Endothelial cell of umbilical vein (primary cell): ENCODE results near the gene ABCC1. TPM values are rescaled to one million over a fixed set of nuclear protein-coding genes. Genes with fewer than 3 reads are reported as not detected.

Experiments used
- BruUV-seq: library from RNA; stranded (reverse); fragments of 400-500 nt; replicated peaks from 2 replicates; lab custom pipeline; 2021; lab: Mats Ljungman, UMichigan
- CTCF ChIA-PET: fragments of 300-600, 350-600 bp; sonication (Branson Sonifier 250); formaldehyde crosslinking; loops from one replicate; lab custom pipeline; 2021; ENCODE audit warnings: antibody characterized with exemption, inconsistent platforms; lab: Charles Lee
- POLR2A ChIA-PET: fragments of 300-600, 350-600 bp; sonication (Branson Sonifier 250); formaldehyde crosslinking; loops from one replicate; lab custom pipeline; 2021; ENCODE audit warnings: antibody characterized with exemption, inconsistent platforms; lab: Charles Lee
- DNase-seq: peaks from one replicate; pipeline ENCODE4 v3.0.0-alpha.2; 2011; ENCODE audit warnings: low read depth, low spot score
- FAIRE-seq: peaks from 2 replicates; lab custom pipeline; 2011; peaks lifted over from hg19 to GRCh38; lab: Jason Lieb, UNC
- H2AFZ ChIP-seq: 2 replicates; pipeline ENCODE4 v1.6.0; 2012; ENCODE audit warnings: low read depth, low read length, control low read depth, inconsistent platforms
- H3K27ac ChIP-seq: 2 replicates; pipeline ENCODE4 v1.5.1; 2011; ENCODE audit warnings: low read depth, mild to moderate bottlenecking, control low read depth, low read length, moderate library complexity; ENCODE audit not compliant: insufficient read depth
- H3K27me3 ChIP-seq, 2 experiments: 2 replicates each; pipeline versions ENCODE4 v1.6.0 to v1.6.1; 2011; ENCODE audit warnings: low read length in 2 of 2, mixed read lengths in 1 of 2; ENCODE audit not compliant: control insufficient read depth in 2 of 2, insufficient read depth in 2 of 2
- H3K36me3 ChIP-seq, 2 experiments: 2 replicates in 1 of 2; 3 replicates in 1 of 2; pipeline ENCODE4 v1.5.1; 2011; ENCODE audit warnings: low read length in 2 of 2, mild to moderate bottlenecking in 1 of 2, moderate library complexity in 1 of 2; ENCODE audit not compliant: control insufficient read depth in 2 of 2, insufficient read depth in 2 of 2; ENCODE audit errors: extremely low read depth in 1 of 2
- H3K4me1 ChIP-seq: 3 replicates; pipeline ENCODE4 v1.5.1; 2011; ENCODE audit warnings: mild to moderate bottlenecking, low read length; ENCODE audit not compliant: control insufficient read depth, insufficient read depth; ENCODE audit errors: extremely low read depth
- H3K4me2 ChIP-seq: 2 replicates; pipeline ENCODE4 v1.6.1; 2011; ENCODE audit warnings: low read length, control low read depth, mixed read lengths; ENCODE audit not compliant: insufficient read depth
- H3K4me3 ChIP-seq, 3 experiments: fragments of 200-600 bp in 1 of 3; sonication (generic), shearing (Covaris generic) in 1 of 3; replicated peaks in 1 of 3; 2 replicates each; pipeline ENCODE4 v1.5.1; 2011 to 2016; ENCODE audit warnings: control low read depth in 3 of 3, low read length in 3 of 3, mild to moderate bottlenecking in 2 of 3, inconsistent platforms in 1 of 3, low read depth in 1 of 3, moderate library complexity in 1 of 3; ENCODE audit not compliant: insufficient read depth in 1 of 3
- H3K79me2 ChIP-seq: 2 replicates; pipeline ENCODE4 v1.6.0; 2012; ENCODE audit warnings: low read length, inconsistent platforms; ENCODE audit not compliant: control insufficient read depth, insufficient read depth
- H3K9ac ChIP-seq: replicated peaks from 2 replicates; pipeline ENCODE3; 2011; ENCODE audit warnings: low read length, control low read depth; ENCODE audit not compliant: insufficient read depth; ENCODE audit errors: extremely low read depth
- H3K9me1 ChIP-seq: replicated peaks from 3 replicates; pipeline ENCODE4 v1.6.0; 2011; ENCODE audit warnings: mild to moderate bottlenecking, low read length; ENCODE audit not compliant: control insufficient read depth, insufficient read depth; ENCODE audit errors: extremely low read depth
- H3K9me3 ChIP-seq: replicated peaks from 2 replicates; pipeline ENCODE4 v1.5.1; 2012; ENCODE audit warnings: low read length, inconsistent platforms; ENCODE audit not compliant: control insufficient read depth, insufficient read depth
- H4K20me1 ChIP-seq: replicated peaks from 2 replicates; pipeline ENCODE3; 2011; ENCODE audit warnings: mild to moderate bottlenecking, low read length; ENCODE audit not compliant: control insufficient read depth, insufficient read depth; ENCODE audit errors: extremely low read depth
- EZH2 ChIP-seq: IDR thresholded peaks from 2 replicates; pipeline ENCODE4 v1.6.1; 2012; ENCODE audit warnings: borderline replicate concordance, low read depth, mild to moderate bottlenecking, moderate library complexity, low read length, inconsistent platforms; ENCODE audit not compliant: severe bottlenecking
- FOS ChIP-seq: IDR thresholded peaks from 2 replicates; pipeline ENCODE4 v1.6.1; 2011; ENCODE audit warnings: mild to moderate bottlenecking, low read length, moderate library complexity, borderline replicate concordance; ENCODE audit not compliant: insufficient read depth
- GATA2 ChIP-seq: IDR thresholded peaks from 2 replicates; pipeline ENCODE4 v1.7.0; 2011; ENCODE audit warnings: low read depth, mild to moderate bottlenecking, moderate library complexity, mixed read lengths, low read length; ENCODE audit not compliant: insufficient read length, insufficient read depth
- JUN ChIP-seq: IDR thresholded peaks from 2 replicates; pipeline ENCODE4 v1.6.1; 2011; ENCODE audit warnings: borderline replicate concordance, low read depth; ENCODE audit not compliant: insufficient read length, insufficient read depth
- MYC ChIP-seq: IDR thresholded peaks from one replicate; pipeline ENCODE4 v1.6.1; 2011; ENCODE audit warnings: mild to moderate bottlenecking, low read depth, low read length
- POLR2A ChIP-seq: IDR thresholded peaks from 2 replicates; pipeline ENCODE4 v1.6.1; 2012; ENCODE audit warnings: low read depth, mild to moderate bottlenecking, control low read depth, low read length
- POLR2AphosphoS5 ChIP-seq: IDR thresholded peaks from 2 replicates; pipeline ENCODE4 v1.6.1; 2012; ENCODE audit warnings: low read depth, mild to moderate bottlenecking, control low read depth, low read length, moderate library complexity; ENCODE audit not compliant: insufficient read depth
- dilution Hi-C: fragments of 300-500 bp; cut with MboI; formaldehyde crosslinking; loops from one replicate; pipeline ENCODE4 v1.15.0; 2019; ENCODE audit warnings: low sequenced_read_pairs; ENCODE audit not compliant: extremely low pct_ligation_motif_present
- intact Hi-C: fragments of 100-400 bp; cut with micrococcal nuclease; formaldehyde crosslinking; loops from one replicate; pipeline ENCODE4 v1.10.0; 2022
- polyA plus RNA-seq, 4 experiments: library from polyadenylated mRNA; depleted of rRNA in 3 of 4; stranded (reverse) in 3 of 4; unstranded in 1 of 4; fragments of >200 nt; gene quantifications; 2 replicates each; pipeline versions ENCODE4 v1.2.1 to v1.2.3, GENCODE V29; 2011 to 2012; ENCODE audit warnings: missing spikeins in 1 of 4
- total RNA-seq: library from RNA; stranded (reverse); gene quantifications from 2 replicates; pipeline ENCODE4 v1.2.3, GENCODE V29; 2021
- TF ChIP-seq, protein P1 (sequence below): IDR thresholded peaks from 2 replicates; pipeline ENCODE4 v1.6.1; 2011; ENCODE audit not compliant: insufficient read depth, insufficient read length
- TF ChIP-seq, protein P2 (sequence below), 2 donors: IDR thresholded peaks; 1 replicate in 1 of 2; 2 replicates in 1 of 2; pipeline ENCODE4 v1.5.1; 2011; ENCODE audit warnings: low read length in 2 of 2, mild to moderate bottlenecking in 2 of 2, moderate library complexity in 2 of 2, control low read depth in 1 of 2, inconsistent platforms in 1 of 2, low read depth in 1 of 2; ENCODE audit not compliant: insufficient read depth in 1 of 2; ENCODE audit errors: extremely low read depth in 1 of 2

The ABCC1 gene
- total and polyA plus RNA-seq, 2 donors (not counting 3 experiments of a cell fraction or from before 2014, with no cell fraction given): 46.1 to 89.2 TPM

DNA sequence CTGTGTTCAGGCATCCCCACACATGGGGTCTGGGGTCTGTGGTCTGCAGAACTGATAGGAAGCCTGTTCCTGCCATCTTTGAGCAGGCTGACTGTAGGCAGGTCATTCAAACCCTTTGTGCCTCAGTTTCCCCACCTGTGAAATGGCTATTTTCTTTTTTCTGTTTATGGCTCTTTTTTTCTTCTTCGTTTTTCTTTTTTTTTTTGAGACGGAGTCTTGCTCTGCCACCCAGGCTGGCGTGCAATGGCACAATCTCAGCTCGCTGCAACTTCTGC is 201.4 kb downstream of the ABCC1 start:
- CTCF ChIA-PET: no interaction called here
- BruUV-seq: no TSS peak
- FAIRE-seq: no peak

More for the DNA sequence above, 201.4 kb downstream of the ABCC1 start:
- POLR2A ChIA-PET: no interaction called here
- H3K27ac ChIP-seq: no peak overlapping the region
- intact Hi-C loops (no loop called here), dilution Hi-C loops (no loop called here)
- no peak for DNase-seq
- H3K9ac ChIP-seq: no peak overlapping the region
- no peaks in the 10 kb centered on the region for H3K9me1 ChIP-seq
- H4K20me1 ChIP-seq: no peaks in the 10 kb centered on the region
- TF ChIP-seq, protein P1, sequence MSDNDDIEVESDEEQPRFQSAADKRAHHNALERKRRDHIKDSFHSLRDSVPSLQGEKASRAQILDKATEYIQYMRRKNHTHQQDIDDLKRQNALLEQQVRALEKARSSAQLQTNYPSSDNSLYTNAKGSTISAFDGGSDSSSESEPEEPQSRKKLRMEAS: no peak
- TF ChIP-seq FOS (no peak), POLR2AphosphoS5 (no peak), POLR2A (no peak), JUN (no peak), EZH2 (no peak), GATA2 (no peak), MYC (no peak)
- TF ChIP-seq, protein P2, sequence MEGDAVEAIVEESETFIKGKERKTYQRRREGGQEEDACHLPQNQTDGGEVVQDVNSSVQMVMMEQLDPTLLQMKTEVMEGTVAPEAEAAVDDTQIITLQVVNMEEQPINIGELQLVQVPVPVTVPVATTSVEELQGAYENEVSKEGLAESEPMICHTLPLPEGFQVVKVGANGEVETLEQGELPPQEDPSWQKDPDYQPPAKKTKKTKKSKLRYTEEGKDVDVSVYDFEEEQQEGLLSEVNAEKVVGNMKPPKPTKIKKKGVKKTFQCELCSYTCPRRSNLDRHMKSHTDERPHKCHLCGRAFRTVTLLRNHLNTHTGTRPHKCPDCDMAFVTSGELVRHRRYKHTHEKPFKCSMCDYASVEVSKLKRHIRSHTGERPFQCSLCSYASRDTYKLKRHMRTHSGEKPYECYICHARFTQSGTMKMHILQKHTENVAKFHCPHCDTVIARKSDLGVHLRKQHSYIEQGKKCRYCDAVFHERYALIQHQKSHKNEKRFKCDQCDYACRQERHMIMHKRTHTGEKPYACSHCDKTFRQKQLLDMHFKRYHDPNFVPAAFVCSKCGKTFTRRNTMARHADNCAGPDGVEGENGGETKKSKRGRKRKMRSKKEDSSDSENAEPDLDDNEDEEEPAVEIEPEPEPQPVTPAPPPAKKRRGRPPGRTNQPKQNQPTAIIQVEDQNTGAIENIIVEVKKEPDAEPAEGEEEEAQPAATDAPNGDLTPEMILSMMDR (IDR thresholded peaks at IDR 0.05; ENCODE audit: extremely low read depth in 1 of 2, insufficient read depth in 1 of 2, low read depth in 1 of 2, low read length in 2 of 2): no peak
- H2AFZ ChIP-seq: no peak overlapping the region
- H3K9me3 ChIP-seq: no peaks in the 10 kb centered on the region
- no peak overlapping the region for H3K4me2 ChIP-seq
- H3K36me3 ChIP-seq: peaks cover 0 to 2% of the 10 kb centered on the region in 2 experiments
- no peaks in the 10 kb centered on the region for H3K27me3 ChIP-seq
- H3K4me3 ChIP-seq: no peak overlapping the region
- no peaks in the 10 kb centered on the region for H3K4me1 ChIP-seq
- H3K79me2 ChIP-seq: no peaks in the 10 kb centered on the region
